ENCODE measurements around the gene UBA3.

UBA3 gene

DNA sequence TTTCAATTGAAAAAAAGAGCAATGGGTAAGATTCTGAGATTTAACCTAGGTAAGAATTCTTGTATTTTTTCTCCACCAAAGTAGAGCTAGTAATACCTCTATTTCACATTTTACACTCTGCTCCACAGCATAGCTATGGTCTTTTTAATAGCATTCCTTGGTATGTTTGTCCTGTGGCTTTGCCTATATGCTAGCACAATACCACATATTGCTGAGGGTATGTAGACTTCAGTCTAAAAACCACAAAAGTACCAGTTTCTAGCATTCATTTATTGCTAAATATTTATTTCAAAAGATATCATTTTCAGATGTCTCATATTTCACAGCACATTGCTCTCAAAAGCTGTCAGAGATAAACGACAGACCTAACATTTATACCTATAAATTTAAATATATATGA lies 48.5 kb downstream of the UBA3 start:
- DNase-seq (ENCODE audit: low spot score): no peak
- TF ChIP-seq, protein P1, sequence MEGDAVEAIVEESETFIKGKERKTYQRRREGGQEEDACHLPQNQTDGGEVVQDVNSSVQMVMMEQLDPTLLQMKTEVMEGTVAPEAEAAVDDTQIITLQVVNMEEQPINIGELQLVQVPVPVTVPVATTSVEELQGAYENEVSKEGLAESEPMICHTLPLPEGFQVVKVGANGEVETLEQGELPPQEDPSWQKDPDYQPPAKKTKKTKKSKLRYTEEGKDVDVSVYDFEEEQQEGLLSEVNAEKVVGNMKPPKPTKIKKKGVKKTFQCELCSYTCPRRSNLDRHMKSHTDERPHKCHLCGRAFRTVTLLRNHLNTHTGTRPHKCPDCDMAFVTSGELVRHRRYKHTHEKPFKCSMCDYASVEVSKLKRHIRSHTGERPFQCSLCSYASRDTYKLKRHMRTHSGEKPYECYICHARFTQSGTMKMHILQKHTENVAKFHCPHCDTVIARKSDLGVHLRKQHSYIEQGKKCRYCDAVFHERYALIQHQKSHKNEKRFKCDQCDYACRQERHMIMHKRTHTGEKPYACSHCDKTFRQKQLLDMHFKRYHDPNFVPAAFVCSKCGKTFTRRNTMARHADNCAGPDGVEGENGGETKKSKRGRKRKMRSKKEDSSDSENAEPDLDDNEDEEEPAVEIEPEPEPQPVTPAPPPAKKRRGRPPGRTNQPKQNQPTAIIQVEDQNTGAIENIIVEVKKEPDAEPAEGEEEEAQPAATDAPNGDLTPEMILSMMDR (IDR thresholded peaks at IDR 0.05; ENCODE audit: extremely low read depth, missing control alignments): no peak

DNA sequence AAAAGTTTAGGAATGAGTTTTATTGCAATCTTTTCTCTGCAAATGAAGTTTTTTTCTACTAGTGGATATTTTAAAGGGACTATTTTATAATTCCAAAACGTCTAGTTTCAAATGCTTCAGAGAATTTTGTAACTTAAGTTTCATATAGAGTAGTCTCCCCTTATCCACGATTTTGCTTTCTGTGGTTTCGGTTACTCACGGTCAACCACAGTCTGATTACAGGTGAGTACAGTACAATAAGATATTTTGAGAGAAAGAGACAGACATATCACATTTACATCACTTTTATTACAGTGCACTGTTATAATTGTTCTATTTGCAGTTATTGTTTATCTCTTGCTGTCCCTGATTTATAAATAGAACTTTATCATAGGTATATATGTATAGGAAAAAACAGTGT lies 59.3 kb downstream of the UBA3 start:
- no peak for DNase-seq (ENCODE audit: low spot score)
- TF ChIP-seq, protein P1 (IDR thresholded peaks at IDR 0.05; ENCODE audit: extremely low read depth, missing control alignments): no peak

DNA sequence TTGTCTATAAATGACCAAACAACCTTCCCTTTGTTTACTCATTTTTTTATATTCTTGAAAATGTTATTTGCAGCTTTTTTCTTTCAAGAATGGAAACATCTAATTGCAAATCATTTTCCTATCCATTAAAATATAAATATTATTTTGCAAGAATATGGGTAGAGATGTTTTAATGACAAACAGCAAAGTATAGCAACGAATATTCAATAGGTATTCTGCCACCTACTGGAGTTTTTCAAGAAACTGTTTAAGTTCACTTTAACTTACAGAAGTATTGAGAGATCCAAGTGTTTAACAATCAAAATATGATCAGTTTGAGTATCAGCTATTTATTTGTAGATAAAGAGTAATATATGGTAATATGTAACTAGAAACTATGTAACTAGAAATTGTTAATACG lies 59.7 kb downstream of the UBA3 start:
- TF ChIP-seq, protein P1 (IDR thresholded peaks at IDR 0.05; ENCODE audit: extremely low read depth, missing control alignments): peak; percentile 13
- no peak for DNase-seq (ENCODE audit: low spot score)

DNA sequence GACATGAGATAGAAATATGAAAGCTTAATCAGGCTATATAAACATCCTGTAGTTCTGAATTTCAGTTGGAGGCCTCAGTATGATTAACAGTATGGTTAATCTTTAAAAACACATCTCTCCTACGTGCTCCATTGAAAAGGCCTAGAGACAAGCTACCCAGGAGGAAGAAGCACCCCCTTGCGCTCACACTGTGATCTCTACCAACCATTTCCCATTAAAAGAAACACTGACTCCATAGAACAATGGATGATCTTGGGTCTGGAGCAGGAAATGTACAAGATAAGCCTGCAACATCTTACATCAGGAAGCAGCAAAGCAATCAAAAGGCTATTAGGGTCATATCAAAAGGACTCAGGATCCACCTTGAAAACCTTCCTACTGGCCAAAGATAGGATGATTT lies 63.3 kb downstream of the UBA3 start:
- no peak for DNase-seq (ENCODE audit: low spot score)
- TF ChIP-seq, protein P1 (IDR thresholded peaks at IDR 0.05; ENCODE audit: extremely low read depth, missing control alignments): no peak

DNA sequence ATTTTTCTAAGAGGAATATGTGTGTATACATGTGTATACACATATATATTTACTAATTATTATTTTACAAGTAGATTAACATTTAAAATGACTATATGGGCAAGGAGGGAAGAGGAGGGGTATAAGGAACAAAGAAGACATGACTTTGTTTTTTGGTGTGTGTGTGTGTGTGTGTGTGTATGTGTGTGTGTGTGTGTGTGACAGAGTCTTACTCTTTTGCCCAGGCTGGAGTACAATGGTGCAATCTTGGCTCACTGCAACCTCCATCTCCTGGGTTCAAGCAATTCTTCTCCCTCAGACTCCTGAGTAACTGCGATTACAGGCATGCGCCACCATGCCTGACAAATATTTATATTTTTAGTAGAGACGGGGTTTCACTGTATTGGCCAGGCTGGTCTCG lies 64.1 kb downstream of the UBA3 start:
- TF ChIP-seq, protein P1 (IDR thresholded peaks at IDR 0.05; ENCODE audit: extremely low read depth, missing control alignments): no peak
- DNase-seq (ENCODE audit: low spot score): no peak

DNA sequence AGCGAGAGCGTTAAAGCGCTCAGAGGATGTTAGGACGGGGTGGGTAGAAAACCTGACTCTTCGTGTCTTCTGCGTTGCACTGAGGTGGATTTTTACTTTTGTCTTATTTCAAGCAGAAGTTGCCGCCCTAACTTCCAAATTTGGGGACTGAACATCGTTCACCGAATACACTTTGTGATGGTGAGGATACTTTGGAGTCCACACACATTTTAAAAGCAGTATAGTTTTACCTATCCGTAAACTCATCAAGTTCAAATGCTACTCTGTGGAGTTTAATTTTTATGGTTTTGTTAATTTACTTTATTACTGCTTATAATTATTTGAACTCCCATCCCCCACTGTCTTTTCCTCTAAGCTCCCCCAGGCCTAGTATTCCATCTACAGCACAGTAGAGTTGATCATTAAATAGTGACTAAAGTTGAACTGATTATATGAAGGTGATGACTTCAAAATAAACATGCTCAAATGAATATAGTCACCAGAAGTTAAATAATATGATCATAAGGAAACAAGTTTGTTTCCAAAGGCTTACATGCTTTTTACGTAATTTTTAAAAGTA lies 66.1 kb downstream of the UBA3 start:
- TF ChIP-seq, protein P1 (IDR thresholded peaks at IDR 0.05; ENCODE audit: extremely low read depth, missing control alignments): no peak
- no peak for DNase-seq (ENCODE audit: low spot score)

DNA sequence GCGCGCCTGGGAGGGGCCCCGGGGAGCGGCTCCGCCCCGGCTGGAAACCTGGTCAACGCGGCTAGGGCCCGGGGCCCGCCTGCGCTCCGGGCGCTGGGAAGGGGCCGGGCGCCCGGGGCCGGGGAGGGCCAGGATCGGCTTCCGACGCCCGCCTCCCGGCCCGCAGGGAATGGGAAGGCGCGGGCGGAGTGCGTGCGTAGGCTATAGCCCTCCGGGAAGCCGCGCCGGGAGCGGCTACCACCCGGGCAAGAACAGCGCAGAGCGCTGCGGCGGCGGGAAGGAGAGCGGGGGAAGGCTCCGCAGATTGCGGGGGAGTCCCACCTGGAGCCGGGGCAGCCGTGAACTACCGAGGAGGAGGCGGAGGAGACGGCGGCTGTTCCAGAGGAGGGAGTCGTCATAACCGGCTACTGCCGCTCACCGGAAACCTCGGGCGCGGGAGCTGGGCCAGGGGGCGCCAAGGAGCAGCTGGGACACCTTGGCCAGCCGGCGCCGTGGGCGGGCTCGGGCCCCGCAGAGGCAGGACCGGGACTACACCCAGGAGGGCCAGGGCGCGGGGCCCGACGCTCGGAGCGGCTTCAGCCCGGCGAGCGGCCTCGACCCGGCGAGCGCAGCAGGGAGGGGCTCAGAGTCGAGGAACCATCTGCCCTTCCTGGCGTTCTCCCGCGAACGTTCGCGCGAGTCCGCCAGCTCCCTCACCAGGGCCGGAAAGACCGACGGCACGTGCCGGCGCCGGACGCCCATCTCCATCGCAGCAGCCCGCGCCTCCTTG lies 66.7 kb downstream of the UBA3 start, which contains the start of gene EOGT:
Gene EOGT, minus strand, starts transcription at position 432 of the 769 bp plus-strand sequence. CDS start 3,838 bp downstream, outside the sequence.
- peak; percentile 94 for DNase-seq (ENCODE audit: low spot score)
- TF ChIP-seq, protein P1 (IDR thresholded peaks at IDR 0.05; ENCODE audit: extremely low read depth, missing control alignments): peak; percentile 77
